Stimulated activated CD8-positive, alpha-beta memory T cell treated with anti-CD3 and anti-CD28 coated beads, Interleukin-15, amount 100 ng/mL, for 4 hours (primary cell): ENCODE results near the gene FMNL2.
"Not testable (repeated sequence)": the region's sequence is repeated elsewhere in the genome, so short reads cannot be mapped to it uniquely, and the experiment has no call there.

Experiments used
- DNase-seq, 2 donors: peaks; one replicate each; pipeline ENCODE4 v3.0.0-alpha.2; 2020; ENCODE audit warnings: low read depth in 2 of 2

Gene FMNL2

DNA sequence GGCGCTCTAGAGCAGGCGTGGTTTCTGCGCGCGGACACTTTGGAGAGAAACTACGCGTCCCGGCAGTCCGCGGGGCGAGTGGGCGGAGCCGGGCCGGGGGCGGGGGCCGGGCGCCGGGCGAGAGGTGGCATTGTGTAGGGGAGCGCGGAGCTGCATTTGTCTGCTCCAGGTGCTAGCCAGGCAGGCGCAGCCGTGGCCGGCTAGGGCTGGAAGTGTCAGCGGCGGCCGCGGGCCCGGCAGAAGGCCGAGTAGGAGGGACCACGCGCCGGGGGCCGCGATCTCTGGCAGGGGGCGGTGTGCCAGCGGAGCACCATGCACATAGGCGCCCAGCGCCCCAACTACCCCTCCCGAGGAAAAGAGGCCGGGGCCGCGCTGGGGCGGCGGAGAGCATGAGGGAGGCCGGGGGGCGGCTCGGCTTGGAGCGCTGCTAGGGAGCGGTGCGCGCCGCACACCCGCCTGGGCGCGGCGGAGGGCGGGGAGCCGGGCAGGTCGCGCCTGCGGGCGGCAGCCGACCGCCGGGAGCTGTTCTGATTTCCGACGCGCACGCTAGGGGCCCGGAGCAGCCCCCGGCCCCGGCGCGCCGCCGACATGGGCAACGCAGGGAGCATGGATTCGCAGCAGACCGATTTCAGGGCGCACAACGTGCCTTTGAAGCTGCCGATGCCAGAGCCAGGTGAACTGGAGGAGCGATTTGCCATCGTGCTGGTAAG, at the start of gene FMNL2:
Gene FMNL2, plus strand, starts transcription at position 159 of the 710 bp plus-strand sequence.
- no peak for DNase-seq

DNA sequence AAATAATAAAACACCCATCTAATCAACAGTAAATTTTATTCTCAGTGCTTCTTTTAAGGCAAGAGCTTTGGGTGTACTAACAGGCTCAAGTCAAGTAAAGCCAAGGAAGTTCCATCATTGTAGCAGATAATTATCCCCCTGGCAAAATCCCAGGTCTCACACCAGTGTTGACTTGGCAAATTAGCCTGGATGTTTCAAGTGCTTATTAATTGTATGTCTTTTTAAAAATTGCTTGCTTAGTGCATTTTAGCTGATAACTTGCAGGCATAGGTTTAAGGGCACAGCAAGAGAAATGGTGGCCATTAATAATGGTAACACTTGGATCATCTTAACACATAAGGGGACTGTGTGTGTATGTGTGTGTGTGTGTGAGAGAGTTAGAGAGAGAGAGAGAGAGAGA, 42.0 kb upstream of the FMNL2 start:
- no peak for DNase-seq

DNA sequence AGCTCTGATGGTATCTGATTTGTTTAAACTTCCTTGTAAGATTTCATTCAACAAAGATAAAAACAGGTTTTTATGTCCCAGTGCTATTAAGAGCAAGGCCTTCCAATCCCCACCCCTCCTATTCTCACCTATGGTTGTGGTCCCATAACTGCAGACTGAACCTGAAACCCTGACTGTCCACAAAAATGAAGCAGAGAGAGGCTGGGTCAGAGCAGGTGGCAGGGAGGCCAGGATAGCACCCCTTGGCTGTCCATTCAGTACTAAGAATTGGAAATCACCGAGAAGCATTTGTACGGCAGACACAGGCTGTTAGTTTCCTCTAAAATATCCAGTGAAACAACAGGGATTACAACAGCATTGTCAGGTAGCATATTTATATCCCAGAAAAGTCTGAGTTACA, 37.3 kb upstream of the FMNL2 start:
- DNase-seq: no peak

DNA sequence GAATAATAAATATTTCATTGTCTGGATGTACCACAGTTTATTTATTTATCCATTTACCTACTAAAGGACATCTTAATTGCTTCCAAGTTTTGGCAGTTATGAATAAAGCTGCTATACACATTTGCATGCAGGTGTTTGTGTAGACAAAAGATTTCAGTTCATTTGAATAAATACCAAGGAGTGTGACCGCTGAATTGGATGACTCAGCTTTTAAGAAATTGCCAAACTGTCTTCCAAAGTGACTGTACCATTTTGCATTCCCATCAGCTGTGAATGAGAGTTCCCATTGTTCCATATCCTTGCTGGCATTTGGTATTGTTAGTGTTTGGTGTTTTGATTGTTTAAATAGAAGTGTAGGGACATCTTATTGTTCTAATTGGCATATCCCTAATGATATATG, 36.2 kb upstream of the FMNL2 start:
- no peak for DNase-seq

DNA sequence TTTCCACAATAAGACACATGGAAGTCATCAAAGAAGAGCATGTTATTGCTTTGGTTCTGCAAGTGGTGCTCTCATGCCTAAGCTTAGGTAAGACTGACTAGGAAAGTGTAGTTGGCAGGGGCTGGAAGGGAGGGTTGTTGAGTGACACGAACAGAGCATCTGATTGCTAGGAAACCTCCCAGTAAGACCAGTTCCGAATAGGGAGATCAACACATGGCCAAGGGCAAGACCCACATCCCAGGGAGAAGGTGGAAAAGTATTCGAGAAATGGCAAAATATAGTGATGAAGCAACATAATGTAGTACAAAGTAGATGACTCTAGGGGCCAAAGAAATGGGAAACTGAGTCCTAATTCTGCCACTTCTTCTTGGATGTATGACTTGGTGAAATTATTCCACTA, 33.8 kb upstream of the FMNL2 start:
- DNase-seq: no peak

GRCh38 chr2:152303951-152304350, 31.0 kb upstream of the FMNL2 start:
- DNase-seq: no peak

- no peak for DNase-seq
These were observed 30.1 kb upstream of the FMNL2 start for GRCh38 chr2:152304836-152305235.

DNA sequence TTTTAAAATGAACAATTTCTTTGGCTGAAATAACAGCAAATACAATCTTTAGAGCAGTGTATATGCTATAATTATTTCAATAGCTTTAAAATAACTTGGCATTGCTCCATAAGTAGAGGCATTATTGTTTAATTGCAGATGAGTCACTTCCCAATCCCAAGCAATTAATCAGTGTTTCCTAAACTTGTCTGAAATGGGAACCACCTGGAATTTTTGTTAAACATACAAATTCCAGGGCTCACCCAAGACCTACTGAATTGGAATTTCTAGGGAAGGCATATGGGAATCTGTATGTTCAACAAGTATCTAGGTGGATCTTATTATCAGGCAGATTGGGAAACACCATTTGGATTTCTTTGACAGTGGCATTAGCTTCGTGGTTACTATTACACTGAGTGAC, 27.1 kb upstream of the FMNL2 start:
- DNase-seq: no peak

- DNase-seq: no peak
These were observed 25.4 kb upstream of the FMNL2 start for GRCh38 chr2:152309352-152310214.

GRCh38 chr2:152319822-152320570, 15.0 kb upstream of the FMNL2 start:
- no peak for DNase-seq

GRCh38 chr2:152320814-152321213, 14.2 kb upstream of the FMNL2 start:
- no peak for DNase-seq

DNA sequence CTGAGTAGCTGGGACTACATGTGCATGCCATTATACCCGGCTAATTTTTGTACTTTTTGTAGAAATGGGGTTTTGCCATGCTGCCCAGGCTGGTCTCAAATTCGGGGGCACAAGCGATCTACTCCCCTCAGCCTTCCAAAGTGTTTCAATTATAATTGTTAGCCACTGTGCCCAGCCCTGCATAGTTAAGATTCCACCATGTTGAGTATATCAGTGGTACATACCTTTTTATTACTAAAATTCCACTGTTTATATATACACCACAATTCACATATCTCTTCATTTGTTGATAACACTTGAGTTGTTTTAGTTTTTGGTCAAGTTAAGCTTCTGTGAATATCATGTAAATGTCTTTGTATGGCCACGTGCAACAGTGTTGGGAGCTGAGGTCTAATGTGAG, 12.8 kb upstream of the FMNL2 start:
- DNase-seq: no peak

DNA sequence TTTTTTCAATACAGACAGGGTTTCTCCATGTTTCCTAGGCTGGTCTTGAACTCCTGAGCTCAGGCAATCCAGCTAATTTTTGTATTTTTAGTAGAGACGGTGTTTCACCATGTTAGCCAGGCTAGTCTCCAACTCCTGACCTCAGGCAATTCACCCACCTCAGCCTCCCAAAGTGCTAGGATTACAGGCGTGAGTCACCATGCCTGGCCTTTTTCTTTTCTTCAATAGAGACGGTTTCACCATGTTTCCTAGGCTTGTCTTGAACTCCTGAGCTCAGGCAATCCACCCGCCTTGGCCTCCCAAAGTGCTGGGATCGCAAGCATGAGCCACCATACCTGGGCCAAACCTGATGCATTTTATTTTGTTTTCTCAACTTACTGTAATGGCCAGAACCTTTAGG, 9.8 kb upstream of the FMNL2 start:
- DNase-seq: not testable (repeated sequence)

DNA sequence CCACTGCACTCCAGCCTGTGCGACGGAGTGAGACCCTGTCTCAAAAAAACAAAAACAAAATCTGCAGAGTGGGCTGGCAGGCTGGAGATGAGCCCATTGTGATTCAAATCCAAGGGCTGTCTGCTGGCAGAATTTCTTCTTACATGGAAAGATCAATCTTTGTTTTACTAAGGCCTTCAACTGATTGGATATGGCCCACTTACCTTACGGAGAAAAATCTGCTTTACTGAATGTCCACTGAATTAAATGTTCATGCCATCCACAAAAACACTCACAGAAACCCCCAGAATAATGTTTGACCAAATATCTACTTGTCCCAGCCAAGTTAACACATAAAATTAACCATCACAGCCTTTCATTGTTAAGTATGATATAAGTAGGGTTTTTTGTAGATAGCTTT, 8.3 kb upstream of the FMNL2 start:
- DNase-seq: no peak

DNA sequence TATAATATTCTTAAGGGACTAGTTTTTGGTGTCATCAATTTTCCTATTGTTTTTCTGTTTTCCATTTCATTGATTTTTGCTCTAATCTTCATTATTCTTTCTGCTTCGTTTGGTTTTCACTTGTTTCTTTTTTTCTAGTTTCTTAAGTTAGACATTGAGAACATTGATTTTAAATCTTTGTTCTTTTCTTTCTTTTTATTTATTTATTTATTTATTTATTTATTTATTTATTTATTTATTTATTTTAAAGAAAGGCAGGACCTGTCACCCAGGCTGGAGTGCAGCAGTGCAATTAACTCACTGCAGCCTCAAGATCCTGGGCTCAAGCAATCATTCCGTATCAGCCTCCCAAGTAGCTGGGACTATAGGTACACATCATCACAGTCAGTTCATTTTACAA, 7.0 kb upstream of the FMNL2 start:
- no peak for DNase-seq

DNA sequence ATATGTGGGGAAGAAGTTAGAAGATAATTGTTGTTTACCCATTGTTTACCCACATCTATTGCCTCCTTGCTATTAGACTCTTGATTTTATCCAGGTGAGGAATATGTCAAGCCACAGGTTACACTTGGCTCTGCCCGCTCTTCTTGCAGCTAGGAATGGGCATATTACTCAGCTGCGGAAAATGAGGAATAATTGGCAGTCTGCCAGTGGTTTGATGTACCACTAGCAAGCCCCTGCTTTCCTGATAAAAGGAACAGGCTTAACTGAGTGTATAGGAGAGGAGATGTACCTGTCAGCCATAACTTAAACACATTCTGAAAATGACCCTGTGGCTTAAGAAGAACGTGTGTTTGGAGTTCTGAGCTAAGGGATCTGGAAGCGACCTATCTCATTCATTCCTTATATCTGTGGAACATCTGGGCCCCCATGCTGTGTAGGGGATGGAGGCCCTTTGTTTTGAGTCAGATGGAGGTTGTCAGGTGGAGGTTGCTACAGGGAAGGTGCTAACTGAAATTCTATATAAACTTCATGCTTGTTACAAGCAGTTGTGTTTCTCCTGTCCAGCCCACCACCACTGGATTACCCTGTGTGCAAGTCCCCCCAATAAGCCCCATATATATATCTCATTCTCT, 4.6 kb upstream of the FMNL2 start:
- DNase-seq: no peak

- no peak for DNase-seq
These were observed 316 bp upstream of the FMNL2 start for GRCh38 chr2:152334701-152335015.

DNA sequence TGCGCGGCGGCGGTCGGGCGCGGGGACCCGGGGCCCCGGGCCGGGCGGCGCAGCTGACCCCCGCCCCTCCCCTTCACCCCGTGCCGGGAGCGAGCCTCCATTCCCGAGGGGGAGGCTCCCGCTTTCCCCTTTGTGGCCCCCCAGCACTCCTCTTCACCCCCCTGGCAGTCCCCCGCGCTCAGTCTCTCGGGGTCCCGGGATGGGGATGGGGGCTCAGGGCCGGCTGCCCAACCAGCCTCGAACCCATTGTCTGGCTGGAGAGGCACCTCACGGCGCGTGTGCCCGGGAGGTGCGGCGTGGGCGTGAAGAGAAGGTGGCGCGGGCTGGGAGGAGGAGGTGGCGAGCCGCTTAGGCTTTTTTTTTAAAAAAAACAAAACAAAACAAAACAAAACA, 748 bp downstream of the FMNL2 start:
- no peak for DNase-seq

GRCh38 chr2:152336119-152336853, 1.3 kb downstream of the FMNL2 start:
- DNase-seq: no peak

DNA sequence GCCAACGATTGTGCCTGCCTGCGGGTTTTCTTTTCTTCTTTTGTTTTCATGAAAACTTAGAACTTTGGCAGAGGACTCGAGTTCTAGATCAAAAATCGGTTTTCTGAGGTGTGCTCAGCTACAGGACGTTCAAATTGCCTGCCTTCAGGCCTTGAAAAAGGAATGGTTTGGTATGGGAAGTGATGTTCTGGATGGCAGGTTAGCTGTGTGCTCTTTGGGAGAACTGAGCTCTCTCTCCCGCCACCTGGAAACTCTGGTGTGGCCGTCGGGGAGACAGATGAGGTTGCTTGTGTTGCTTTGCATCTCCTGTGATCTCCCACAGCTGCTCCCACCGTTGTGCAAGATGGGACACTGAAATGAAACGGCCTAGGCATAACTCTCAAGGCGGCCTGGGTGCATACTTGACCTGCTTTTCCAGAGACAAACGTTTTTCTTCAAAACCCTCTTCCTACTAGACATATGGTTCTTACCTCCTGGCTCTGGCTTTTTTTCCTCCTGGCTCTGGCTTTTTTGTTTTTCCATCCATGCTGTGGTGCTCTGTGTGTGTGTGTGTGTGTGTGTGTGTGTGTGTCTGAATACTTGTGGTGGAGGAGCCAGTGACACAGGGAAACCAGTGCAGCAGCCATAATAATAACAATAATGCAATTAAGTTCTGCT, 2.0 kb downstream of the FMNL2 start:
- no peak for DNase-seq

GRCh38 chr2:152337511-152337903, 2.5 kb downstream of the FMNL2 start:
- no peak for DNase-seq
